ENCODE results near the gene BTAF1. TPM values are rescaled to one million over a fixed set of nuclear protein-coding genes. Genes with fewer than 3 reads are reported as not detected.

BTAF1 gene
- total RNA-seq, 1 donor from 2014 or later: 29.2 TPM

- no peaks in the 10 kb centered on the region for H3K27me3 Mint-ChIP-seq (ENCODE audit: low read depth, unreplicated experiment)
- DNase-seq (ENCODE audit: low read depth): no peak
- TF ChIP-seq EZH2 (IDR thresholded peaks at IDR 0.05; ENCODE audit: insufficient read depth, low read length): no peak
- no peak for TF ChIP-seq CTCF (IDR thresholded peaks at IDR 0.05; ENCODE audit: insufficient read depth, low read depth, low read length)
- no peaks in the 10 kb centered on the region for H3K79me2 ChIP-seq (ENCODE audit: insufficient read depth, low read length)
- no peak overlapping the region for H3K27ac Mint-ChIP-seq (ENCODE audit: unreplicated experiment)
- no peak overlapping the region for H3K4me3 ChIP-seq (ENCODE audit: insufficient read depth, low read depth, low read length)
- no peak overlapping the region for H3K4me3 Mint-ChIP-seq (ENCODE audit: unreplicated experiment)
- peaks cover 11% of the 10 kb centered on the region for H3K36me3 ChIP-seq (ENCODE audit: insufficient read depth, low read length)
- no peaks in the 10 kb centered on the region for H3K9me3 Mint-ChIP-seq (ENCODE audit: unreplicated experiment)
- peaks cover 26% of the 10 kb centered on the region for H3K4me1 ChIP-seq (ENCODE audit: insufficient read depth, low read length)
- no peak for FAIRE-seq
- H2AFZ ChIP-seq (ENCODE audit: low read depth, low read length): no peak overlapping the region
- H4K20me1 ChIP-seq (ENCODE audit: insufficient read depth, low read length): no peaks in the 10 kb centered on the region
- H3K36me3 Mint-ChIP-seq (ENCODE audit: low read depth, unreplicated experiment): peaks cover 6% of the 10 kb centered on the region
- no peak overlapping the region for H3K9ac ChIP-seq (ENCODE audit: low read length)
- H3K4me1 Mint-ChIP-seq (ENCODE audit: low read depth, unreplicated experiment): peaks cover 31% of the 10 kb centered on the region
- no peaks in the 10 kb centered on the region for H3K27me3 ChIP-seq (ENCODE audit: insufficient read depth, low read length)
- H3K4me2 ChIP-seq (ENCODE audit: low read length): no peak overlapping the region
- no peaks in the 10 kb centered on the region for H3K9me3 ChIP-seq (ENCODE audit: insufficient read depth, low read depth, low read length)
- no peak overlapping the region for H3K27ac ChIP-seq (ENCODE audit: low read depth, low read length)
Observed at GRCh38 chr10:91977491-91977890, 53.9 kb downstream of the BTAF1 start.

- Histone ChIP-seq H3K4me1 (ENCODE audit: insufficient read depth, low read length) (peaks cover 26% of the 10 kb centered on the region), H3K79me2 (ENCODE audit: insufficient read depth, low read length) (no peaks in the 10 kb centered on the region), H2AFZ (ENCODE audit: low read depth, low read length) (no peak overlapping the region), H3K27me3 (ENCODE audit: insufficient read depth, low read length) (no peaks in the 10 kb centered on the region), H4K20me1 (ENCODE audit: insufficient read depth, low read length) (no peaks in the 10 kb centered on the region), H3K27ac (ENCODE audit: low read depth, low read length) (no peak overlapping the region), H3K9ac (ENCODE audit: low read length) (no peak overlapping the region), H3K4me3 (ENCODE audit: insufficient read depth, low read depth, low read length) (no peak overlapping the region), H3K36me3 (ENCODE audit: insufficient read depth, low read length) (peaks cover 20% of the 10 kb centered on the region), H3K4me2 (ENCODE audit: low read length) (no peak overlapping the region), H3K9me3 (ENCODE audit: insufficient read depth, low read depth, low read length) (no peaks in the 10 kb centered on the region)
- Mint-ChIP-seq H3K27me3 (ENCODE audit: low read depth, unreplicated experiment) (no peaks in the 10 kb centered on the region), H3K36me3 (ENCODE audit: low read depth, unreplicated experiment) (peaks cover 13% of the 10 kb centered on the region), H3K4me1 (ENCODE audit: low read depth, unreplicated experiment) (peaks cover 39% of the 10 kb centered on the region), H3K9me3 (ENCODE audit: unreplicated experiment) (no peaks in the 10 kb centered on the region), H3K4me3 (ENCODE audit: unreplicated experiment) (peak overlapping the region; percentile 67), H3K27ac (ENCODE audit: unreplicated experiment) (no peak overlapping the region)
- FAIRE-seq (no peak), DNase-seq (ENCODE audit: low read depth) (no peak)
- no peak for TF ChIP-seq EZH2 (IDR thresholded peaks at IDR 0.05; ENCODE audit: insufficient read depth, low read length)
- no peak for TF ChIP-seq CTCF (IDR thresholded peaks at IDR 0.05; ENCODE audit: insufficient read depth, low read depth, low read length)
Observed at GRCh38 chr10:91978585-91978984, 55.0 kb downstream of the BTAF1 start.

GRCh38 chr10:91980319-91980718, 56.7 kb downstream of the BTAF1 start:
- Histone ChIP-seq H3K4me2 (ENCODE audit: low read length) (no peak overlapping the region), H2AFZ (ENCODE audit: low read depth, low read length) (no peak overlapping the region), H3K79me2 (ENCODE audit: insufficient read depth, low read length) (no peaks in the 10 kb centered on the region), H3K36me3 (ENCODE audit: insufficient read depth, low read length) (peaks cover 34% of the 10 kb centered on the region), H3K27me3 (ENCODE audit: insufficient read depth, low read length) (no peaks in the 10 kb centered on the region), H3K9ac (ENCODE audit: low read length) (no peak overlapping the region), H3K9me3 (ENCODE audit: insufficient read depth, low read depth, low read length) (no peaks in the 10 kb centered on the region), H3K27ac (ENCODE audit: low read depth, low read length) (no peak overlapping the region), H3K4me1 (ENCODE audit: insufficient read depth, low read length) (peaks cover 15% of the 10 kb centered on the region), H4K20me1 (ENCODE audit: insufficient read depth, low read length) (no peaks in the 10 kb centered on the region), H3K4me3 (ENCODE audit: insufficient read depth, low read depth, low read length) (no peak overlapping the region)
- Mint-ChIP-seq H3K9me3 (ENCODE audit: unreplicated experiment) (peaks cover 1% of the 10 kb centered on the region), H3K4me3 (ENCODE audit: unreplicated experiment) (no peak overlapping the region), H3K4me1 (ENCODE audit: low read depth, unreplicated experiment) (peaks cover 31% of the 10 kb centered on the region), H3K27ac (ENCODE audit: unreplicated experiment) (no peak overlapping the region), H3K27me3 (ENCODE audit: low read depth, unreplicated experiment) (no peaks in the 10 kb centered on the region), H3K36me3 (ENCODE audit: low read depth, unreplicated experiment) (peaks cover 16% of the 10 kb centered on the region)
- DNase-seq (ENCODE audit: low read depth) (no peak), FAIRE-seq (no peak)
- TF ChIP-seq CTCF (IDR thresholded peaks at IDR 0.05; ENCODE audit: insufficient read depth, low read depth, low read length) (no peak), EZH2 (IDR thresholded peaks at IDR 0.05; ENCODE audit: insufficient read depth, low read length) (no peak)

Measured in astrocyte (in vitro differentiated cells and primary cell).